GM12872 (cell line): ENCODE measurements around the gene BSCL2.

Source experiments
- CTCF ChIP-seq: IDR thresholded peaks from 3 replicates; pipeline ENCODE4 v1.5.1; 2011; ENCODE audit warnings: low read depth, mild to moderate bottlenecking, low read length, moderate library complexity; ENCODE audit not compliant: insufficient read depth

Gene BSCL2

GRCh38 chr11:62644220-62644619 is 63.0 kb downstream of the BSCL2 start:
- no peak for TF ChIP-seq CTCF
